ENCODE measurements around the gene C6orf47.

DNA sequence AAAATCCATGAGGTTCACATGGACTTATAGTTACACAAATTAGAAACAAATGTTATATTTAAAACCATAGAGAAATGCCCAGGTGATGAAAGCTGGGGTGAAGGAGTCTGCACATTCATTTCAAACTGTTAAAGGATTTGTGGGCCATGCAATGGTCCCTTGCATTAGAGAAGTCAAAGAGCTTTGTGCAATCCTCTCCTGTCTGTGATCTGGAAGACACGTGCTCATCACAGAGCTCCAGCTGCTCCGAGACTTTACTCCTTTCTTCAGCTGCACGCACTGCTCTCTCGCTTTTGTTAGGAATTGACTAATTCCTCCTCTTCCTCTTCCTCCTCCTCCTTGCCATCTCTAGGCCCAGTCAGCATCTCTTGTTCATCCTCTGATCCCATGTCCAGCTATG is 49.6 kb downstream of the C6orf47 start:
- TF ChIP-seq POLR2A (IDR thresholded peaks at IDR 0.05; ENCODE audit: low read length) (no peak), GATA1 (IDR thresholded peaks at IDR 0.05; ENCODE audit: low read depth, low read length) (no peak)

All from erythroblast (primary cell).